Endothelial cell of umbilical vein (primary cell): ENCODE results near the gene CGA. TPM values are rescaled to one million over a fixed set of nuclear protein-coding genes. Genes with fewer than 3 reads are reported as not detected.

Experiments used
- BruUV-seq: library from RNA; stranded (reverse); fragments of 400-500 nt; replicated peaks from 2 replicates; lab custom pipeline; 2021; lab: Mats Ljungman, UMichigan
- CTCF ChIA-PET: fragments of 300-600, 350-600 bp; sonication (Branson Sonifier 250); formaldehyde crosslinking; loops from one replicate; lab custom pipeline; 2021; ENCODE audit warnings: antibody characterized with exemption, inconsistent platforms; lab: Charles Lee
- POLR2A ChIA-PET: fragments of 300-600, 350-600 bp; sonication (Branson Sonifier 250); formaldehyde crosslinking; loops from one replicate; lab custom pipeline; 2021; ENCODE audit warnings: antibody characterized with exemption, inconsistent platforms; lab: Charles Lee
- DNase-seq: peaks from one replicate; pipeline ENCODE4 v3.0.0-alpha.2; 2011; ENCODE audit warnings: low read depth, low spot score
- FAIRE-seq: peaks from 2 replicates; lab custom pipeline; 2011; peaks lifted over from hg19 to GRCh38; lab: Jason Lieb, UNC
- H2AFZ ChIP-seq: 2 replicates; pipeline ENCODE4 v1.6.0; 2012; ENCODE audit warnings: low read depth, low read length, control low read depth, inconsistent platforms
- H3K27ac ChIP-seq: 2 replicates; pipeline ENCODE4 v1.5.1; 2011; ENCODE audit warnings: low read depth, mild to moderate bottlenecking, control low read depth, low read length, moderate library complexity; ENCODE audit not compliant: insufficient read depth
- H3K27me3 ChIP-seq, 2 experiments: 2 replicates each; pipeline versions ENCODE4 v1.6.0 to v1.6.1; 2011; ENCODE audit warnings: low read length in 2 of 2, mixed read lengths in 1 of 2; ENCODE audit not compliant: control insufficient read depth in 2 of 2, insufficient read depth in 2 of 2
- H3K36me3 ChIP-seq, 2 experiments: 2 replicates in 1 of 2; 3 replicates in 1 of 2; pipeline ENCODE4 v1.5.1; 2011; ENCODE audit warnings: low read length in 2 of 2, mild to moderate bottlenecking in 1 of 2, moderate library complexity in 1 of 2; ENCODE audit not compliant: control insufficient read depth in 2 of 2, insufficient read depth in 2 of 2; ENCODE audit errors: extremely low read depth in 1 of 2
- H3K4me1 ChIP-seq: 3 replicates; pipeline ENCODE4 v1.5.1; 2011; ENCODE audit warnings: mild to moderate bottlenecking, low read length; ENCODE audit not compliant: control insufficient read depth, insufficient read depth; ENCODE audit errors: extremely low read depth
- H3K4me2 ChIP-seq: 2 replicates; pipeline ENCODE4 v1.6.1; 2011; ENCODE audit warnings: low read length, control low read depth, mixed read lengths; ENCODE audit not compliant: insufficient read depth
- H3K4me3 ChIP-seq, 3 experiments: fragments of 200-600 bp in 1 of 3; sonication (generic), shearing (Covaris generic) in 1 of 3; replicated peaks in 1 of 3; 2 replicates each; pipeline ENCODE4 v1.5.1; 2011 to 2016; ENCODE audit warnings: control low read depth in 3 of 3, low read length in 3 of 3, mild to moderate bottlenecking in 2 of 3, inconsistent platforms in 1 of 3, low read depth in 1 of 3, moderate library complexity in 1 of 3; ENCODE audit not compliant: insufficient read depth in 1 of 3
- H3K79me2 ChIP-seq: 2 replicates; pipeline ENCODE4 v1.6.0; 2012; ENCODE audit warnings: low read length, inconsistent platforms; ENCODE audit not compliant: control insufficient read depth, insufficient read depth
- H3K9ac ChIP-seq: replicated peaks from 2 replicates; pipeline ENCODE3; 2011; ENCODE audit warnings: low read length, control low read depth; ENCODE audit not compliant: insufficient read depth; ENCODE audit errors: extremely low read depth
- H3K9me1 ChIP-seq: replicated peaks from 3 replicates; pipeline ENCODE4 v1.6.0; 2011; ENCODE audit warnings: mild to moderate bottlenecking, low read length; ENCODE audit not compliant: control insufficient read depth, insufficient read depth; ENCODE audit errors: extremely low read depth
- H3K9me3 ChIP-seq: replicated peaks from 2 replicates; pipeline ENCODE4 v1.5.1; 2012; ENCODE audit warnings: low read length, inconsistent platforms; ENCODE audit not compliant: control insufficient read depth, insufficient read depth
- H4K20me1 ChIP-seq: replicated peaks from 2 replicates; pipeline ENCODE3; 2011; ENCODE audit warnings: mild to moderate bottlenecking, low read length; ENCODE audit not compliant: control insufficient read depth, insufficient read depth; ENCODE audit errors: extremely low read depth
- CTCF ChIP-seq, 2 donors: IDR thresholded peaks; 1 replicate in 1 of 2; 2 replicates in 1 of 2; pipeline ENCODE4 v1.5.1; 2011; ENCODE audit warnings: low read length in 2 of 2, mild to moderate bottlenecking in 2 of 2, moderate library complexity in 2 of 2, control low read depth in 1 of 2, inconsistent platforms in 1 of 2, low read depth in 1 of 2; ENCODE audit not compliant: insufficient read depth in 1 of 2; ENCODE audit errors: extremely low read depth in 1 of 2
- FOS ChIP-seq: IDR thresholded peaks from 2 replicates; pipeline ENCODE4 v1.6.1; 2011; ENCODE audit warnings: mild to moderate bottlenecking, low read length, moderate library complexity, borderline replicate concordance; ENCODE audit not compliant: insufficient read depth
- GATA2 ChIP-seq: IDR thresholded peaks from 2 replicates; pipeline ENCODE4 v1.7.0; 2011; ENCODE audit warnings: low read depth, mild to moderate bottlenecking, moderate library complexity, mixed read lengths, low read length; ENCODE audit not compliant: insufficient read length, insufficient read depth
- JUN ChIP-seq: IDR thresholded peaks from 2 replicates; pipeline ENCODE4 v1.6.1; 2011; ENCODE audit warnings: borderline replicate concordance, low read depth; ENCODE audit not compliant: insufficient read length, insufficient read depth
- MYC ChIP-seq: IDR thresholded peaks from one replicate; pipeline ENCODE4 v1.6.1; 2011; ENCODE audit warnings: mild to moderate bottlenecking, low read depth, low read length
- POLR2AphosphoS5 ChIP-seq: IDR thresholded peaks from 2 replicates; pipeline ENCODE4 v1.6.1; 2012; ENCODE audit warnings: low read depth, mild to moderate bottlenecking, control low read depth, low read length, moderate library complexity; ENCODE audit not compliant: insufficient read depth
- dilution Hi-C: fragments of 300-500 bp; cut with MboI; formaldehyde crosslinking; loops from one replicate; pipeline ENCODE4 v1.15.0; 2019; ENCODE audit warnings: low sequenced_read_pairs; ENCODE audit not compliant: extremely low pct_ligation_motif_present
- intact Hi-C: fragments of 100-400 bp; cut with micrococcal nuclease; formaldehyde crosslinking; loops from one replicate; pipeline ENCODE4 v1.10.0; 2022
- polyA plus RNA-seq, 4 experiments: library from polyadenylated mRNA; depleted of rRNA in 3 of 4; stranded (reverse) in 3 of 4; unstranded in 1 of 4; fragments of >200 nt; gene quantifications; 2 replicates each; pipeline versions ENCODE4 v1.2.1 to v1.2.3, GENCODE V29; 2011 to 2012; ENCODE audit warnings: missing spikeins in 1 of 4
- total RNA-seq: library from RNA; stranded (reverse); gene quantifications from 2 replicates; pipeline ENCODE4 v1.2.3, GENCODE V29; 2021

CGA gene
- total and polyA plus RNA-seq, 2 donors (not counting 3 experiments of a cell fraction or from before 2014, with no cell fraction given), result 0.10 TPM; not detected in 1

- Histone ChIP-seq H3K9me1 (no peaks in the 10 kb centered on the region), H3K4me2 (no peak overlapping the region), H3K27me3 (peaks cover 7 to 8% of the 10 kb centered on the region in 2 experiments), H3K9me3 (no peaks in the 10 kb centered on the region), H3K9ac (no peak overlapping the region), H2AFZ (no peak overlapping the region), H3K4me1 (no peaks in the 10 kb centered on the region), H3K4me3 (no peak overlapping the region), H3K79me2 (no peaks in the 10 kb centered on the region), H3K36me3 (no peaks in the 10 kb centered on the region), H4K20me1 (no peaks in the 10 kb centered on the region), H3K27ac (no peak overlapping the region)
- POLR2A ChIA-PET, result no interaction called here
- FAIRE-seq (no peak), DNase-seq (no peak)
- CTCF ChIA-PET, result no interaction called here
- TF ChIP-seq POLR2AphosphoS5 (no peak), FOS (no peak), CTCF (IDR thresholded peaks at IDR 0.05; ENCODE audit: extremely low read depth in 1 of 2, insufficient read depth in 1 of 2, low read depth in 1 of 2, low read length in 2 of 2) (no peak), JUN (no peak), MYC (no peak), GATA2 (no peak)
- dilution Hi-C loops, result no loop called here
- no TSS peak for BruUV-seq
- intact Hi-C loops, result no loop called here
Observed at GRCh38 chr6:87074101-87074621, 20.7 kb downstream of the CGA start.
